Measurements from ENCODE around the gene RTP5.

The RTP5 gene

DNA sequence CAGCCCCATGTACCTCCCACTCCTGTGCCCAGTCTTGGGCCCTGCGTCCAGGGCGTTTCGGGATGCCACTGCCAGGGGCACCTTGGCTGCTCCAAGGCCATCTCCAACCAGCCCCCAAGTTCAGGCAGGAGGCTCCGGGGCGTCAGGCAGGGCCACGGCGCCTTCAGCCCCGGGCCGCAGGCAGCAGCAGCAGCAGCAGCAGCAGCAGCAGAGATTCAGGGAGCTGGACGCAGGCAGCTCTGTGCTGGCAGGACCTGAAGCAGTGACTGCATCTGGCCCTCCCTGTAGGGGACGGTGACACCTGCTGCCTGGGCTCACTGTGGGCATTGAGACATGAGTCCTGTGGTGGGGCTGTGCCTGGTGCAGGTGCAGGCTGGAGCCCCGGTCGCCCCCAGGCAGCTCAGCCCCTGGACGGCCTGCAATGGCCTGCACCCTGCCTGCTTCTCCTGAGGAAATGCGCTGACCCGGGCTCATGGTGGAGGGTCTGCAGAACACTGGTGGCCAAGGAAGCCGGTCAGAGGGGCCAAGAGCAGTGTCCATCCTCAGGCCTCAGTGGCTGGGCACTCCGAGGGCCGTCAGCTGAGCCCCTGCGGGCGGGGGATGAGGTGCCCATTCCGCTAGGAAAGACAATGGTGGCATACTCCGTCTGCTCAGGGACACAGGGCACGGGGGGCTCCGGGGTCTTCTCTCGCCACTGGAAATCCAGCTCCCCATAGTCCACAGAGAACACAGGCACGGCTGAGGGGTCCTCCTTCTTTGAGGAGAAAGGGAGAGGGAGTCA, 18.8 kb upstream of the RTP5 start:
- POLR2A ChIA-PET (ENCODE audit: low non-redundant PET), result no interaction called here
- DNase-seq (ENCODE audit: low spot score), result no peak
- H3K27ac ChIP-seq, result no peak overlapping the region
- CTCF ChIA-PET, result interaction anchor here (0.5 to 0.9 kb wide), 2 partner anchors 8 to 16 kb away, joined by 3 to 5 read pairs; partner anchors contain the start of gene PDCD1
- TF ChIP-seq, protein P1, sequence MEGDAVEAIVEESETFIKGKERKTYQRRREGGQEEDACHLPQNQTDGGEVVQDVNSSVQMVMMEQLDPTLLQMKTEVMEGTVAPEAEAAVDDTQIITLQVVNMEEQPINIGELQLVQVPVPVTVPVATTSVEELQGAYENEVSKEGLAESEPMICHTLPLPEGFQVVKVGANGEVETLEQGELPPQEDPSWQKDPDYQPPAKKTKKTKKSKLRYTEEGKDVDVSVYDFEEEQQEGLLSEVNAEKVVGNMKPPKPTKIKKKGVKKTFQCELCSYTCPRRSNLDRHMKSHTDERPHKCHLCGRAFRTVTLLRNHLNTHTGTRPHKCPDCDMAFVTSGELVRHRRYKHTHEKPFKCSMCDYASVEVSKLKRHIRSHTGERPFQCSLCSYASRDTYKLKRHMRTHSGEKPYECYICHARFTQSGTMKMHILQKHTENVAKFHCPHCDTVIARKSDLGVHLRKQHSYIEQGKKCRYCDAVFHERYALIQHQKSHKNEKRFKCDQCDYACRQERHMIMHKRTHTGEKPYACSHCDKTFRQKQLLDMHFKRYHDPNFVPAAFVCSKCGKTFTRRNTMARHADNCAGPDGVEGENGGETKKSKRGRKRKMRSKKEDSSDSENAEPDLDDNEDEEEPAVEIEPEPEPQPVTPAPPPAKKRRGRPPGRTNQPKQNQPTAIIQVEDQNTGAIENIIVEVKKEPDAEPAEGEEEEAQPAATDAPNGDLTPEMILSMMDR (conservative IDR thresholded peaks at IDR 0.05; ENCODE audit: low read depth), result no peak

GRCh38 chr2:241851325-241852115, 18.0 kb upstream of the RTP5 start:
- POLR2A ChIA-PET (ENCODE audit: low non-redundant PET), result no interaction called here
- TF ChIP-seq, protein P1 (conservative IDR thresholded peaks at IDR 0.05; ENCODE audit: low read depth), result no peak
- no peak for DNase-seq (ENCODE audit: low spot score)
- CTCF ChIA-PET, result interaction anchor here (0.5 kb wide), 1 partner anchor 16 kb away, joined by 5 read pairs; no protein-coding TSS in a partner anchor
- H3K27ac ChIP-seq, result no peak overlapping the region

GRCh38 chr2:241852116-241852980, 17.2 kb upstream of the RTP5 start:
- CTCF ChIA-PET, result interaction anchor here (0.6 kb wide), 2 partner anchors 16 to 570 kb away, joined by 3 to 4 read pairs; no protein-coding TSS in a partner anchor

GRCh38 chr2:241852981-241853631, 16.4 kb upstream of the RTP5 start:
- TF ChIP-seq, protein P1 (conservative IDR thresholded peaks at IDR 0.05; ENCODE audit: low read depth), result no peak
- DNase-seq (ENCODE audit: low spot score), result no peak
- ChIA-PET POLR2A (ENCODE audit: low non-redundant PET) (no interaction called here), CTCF (interaction anchor here (0.6 kb wide), 1 partner anchor 15 kb away, joined by 3 read pairs; no protein-coding TSS in a partner anchor)
- H3K27ac ChIP-seq, result no peak overlapping the region

More at GRCh38 chr2:241852116-241852980, 17.2 kb upstream of the RTP5 start:
- DNase-seq (ENCODE audit: low spot score), result no peak
- no peak overlapping the region for H3K27ac ChIP-seq
- TF ChIP-seq, protein P1 (conservative IDR thresholded peaks at IDR 0.05; ENCODE audit: low read depth), result no peak
- POLR2A ChIA-PET (ENCODE audit: low non-redundant PET), result no interaction called here

GRCh38 chr2:241853651-241854341, 15.7 kb upstream of the RTP5 start:
- CTCF ChIA-PET, result no interaction called here
- POLR2A ChIA-PET (ENCODE audit: low non-redundant PET), result no interaction called here
- no peak for DNase-seq (ENCODE audit: low spot score)
- no peak overlapping the region for H3K27ac ChIP-seq
- TF ChIP-seq, protein P1 (conservative IDR thresholded peaks at IDR 0.05; ENCODE audit: low read depth), result no peak
